ENCODE results near the gene HEYL. TPM values are rescaled to one million over a fixed set of nuclear protein-coding genes. Genes with fewer than 3 reads are reported as not detected.

Gene HEYL
- polyA plus RNA-seq, 1 experiment, result 0.50 TPM

GRCh38 chr1:39684313-39684664, 44.8 kb upstream of the HEYL start:
- CTCF ChIA-PET, result interaction anchor here (1.9 kb wide), 1 partner anchor 31 kb away, joined by 4 read pairs; no protein-coding TSS in a partner anchor
- Histone ChIP-seq H3K36me3 (ENCODE audit: control insufficient read depth, insufficient read depth, low read length) (no peaks in the 10 kb centered on the region), H3K27me3 (ENCODE audit: control insufficient read depth, insufficient read depth, low read length) (peaks cover 42% of the 10 kb centered on the region), H3K4me3 (ENCODE audit: low read depth, low read length) (no peak overlapping the region)
- DNase-seq (ENCODE audit: low read depth), result no peak
- TF ChIP-seq CTCF (IDR thresholded peaks at IDR 0.05; ENCODE audit: insufficient read depth, low read depth, low read length), result no peak
- POLR2A ChIA-PET, result no interaction called here

- CTCF ChIA-PET, result interaction anchor here (1.9 kb wide), 1 partner anchor 30 kb away, joined by 4 read pairs; no protein-coding TSS in a partner anchor
These were observed 44.3 kb upstream of the HEYL start for GRCh38 chr1:39683591-39684312.

GRCh38 chr1:39681999-39682398, 42.6 kb upstream of the HEYL start:
- ChIA-PET CTCF (interaction anchor here (1.2 to 2.3 kb wide), 3 partner anchors 10 to 28 kb away, joined by 3 to 11 read pairs (median 10); partner anchors contain the start of gene NT5C1A), POLR2A (no interaction called here)
- no peak overlapping the region for H3K4me3 ChIP-seq (ENCODE audit: low read depth, low read length)
- H3K36me3 ChIP-seq (ENCODE audit: control insufficient read depth, insufficient read depth, low read length), result no peaks in the 10 kb centered on the region
- no peak for DNase-seq (ENCODE audit: low read depth)
- H3K27me3 ChIP-seq (ENCODE audit: control insufficient read depth, insufficient read depth, low read length), result peaks cover 35% of the 10 kb centered on the region
- no peak for TF ChIP-seq CTCF (IDR thresholded peaks at IDR 0.05; ENCODE audit: insufficient read depth, low read depth, low read length)

More at GRCh38 chr1:39683591-39684312, 44.3 kb upstream of the HEYL start:
- POLR2A ChIA-PET, result no interaction called here
- no peak for TF ChIP-seq CTCF (IDR thresholded peaks at IDR 0.05; ENCODE audit: insufficient read depth, low read depth, low read length)
- DNase-seq (ENCODE audit: low read depth), result no peak
- Histone ChIP-seq H3K36me3 (ENCODE audit: control insufficient read depth, insufficient read depth, low read length) (no peaks in the 10 kb centered on the region), H3K4me3 (ENCODE audit: low read depth, low read length) (no peak overlapping the region), H3K27me3 (ENCODE audit: control insufficient read depth, insufficient read depth, low read length) (peaks cover 41% of the 10 kb centered on the region)

- Histone ChIP-seq H3K36me3 (ENCODE audit: control insufficient read depth, insufficient read depth, low read length) (no peaks in the 10 kb centered on the region), H3K4me3 (ENCODE audit: low read depth, low read length) (no peak overlapping the region), H3K27me3 (ENCODE audit: control insufficient read depth, insufficient read depth, low read length) (peaks cover 30% of the 10 kb centered on the region)
- CTCF ChIA-PET, result interaction anchor here (1.2 to 2.3 kb wide), 4 partner anchors 9 to 27 kb away, joined by 3 to 11 read pairs (median 7); partner anchors contain the start of gene NT5C1A
- POLR2A ChIA-PET, result no interaction called here
- no peak for DNase-seq (ENCODE audit: low read depth)
- no peak for TF ChIP-seq CTCF (IDR thresholded peaks at IDR 0.05; ENCODE audit: insufficient read depth, low read depth, low read length)
These were observed 41.9 kb upstream of the HEYL start for GRCh38 chr1:39681294-39681693.

- TF ChIP-seq CTCF (IDR thresholded peaks at IDR 0.05; ENCODE audit: insufficient read depth, low read depth, low read length), result no peak
- Histone ChIP-seq H3K36me3 (ENCODE audit: control insufficient read depth, insufficient read depth, low read length) (no peaks in the 10 kb centered on the region), H3K4me3 (ENCODE audit: low read depth, low read length) (no peak overlapping the region), H3K27me3 (ENCODE audit: control insufficient read depth, insufficient read depth, low read length) (peaks cover 30% of the 10 kb centered on the region)
- ChIA-PET CTCF (interaction anchor here (1.1 to 2.3 kb wide), 4 partner anchors 8 to 27 kb away, joined by 3 to 11 read pairs (median 4); partner anchors contain the start of gene NT5C1A), POLR2A (no interaction called here)
- DNase-seq (ENCODE audit: low read depth), result no peak
These were observed 41.3 kb upstream of the HEYL start for GRCh38 chr1:39680751-39681150.

All from BJ (cell line).